IPS-15b (cell line): ENCODE measurements around the gene SIM2.
A peak's percentile ranks its signal among the peaks of the same experiment; 100 is the strongest.

Experiments
- H3K27me3 ChIP-seq: one replicate; pipeline ENCODE4 v1.6.1; 2013; ENCODE audit warnings: low read length; ENCODE audit not compliant: control insufficient read depth, insufficient read depth
- H3K36me3 ChIP-seq: one replicate; pipeline ENCODE4 v1.6.1; 2013; ENCODE audit warnings: low read length; ENCODE audit not compliant: control insufficient read depth, insufficient read depth
- H3K4me1 ChIP-seq: one replicate; pipeline ENCODE4 v1.6.1; 2013; ENCODE audit warnings: mild to moderate bottlenecking, low read length; ENCODE audit not compliant: control insufficient read depth, insufficient read depth
- H3K4me3 ChIP-seq: one replicate; pipeline ENCODE4 v1.5.1; 2013; ENCODE audit warnings: low read depth, low read length
- H3K9ac ChIP-seq: one replicate; pipeline ENCODE4 v1.6.1; 2013; ENCODE audit warnings: low read depth, mild to moderate bottlenecking, low read length
- H3K9me3 ChIP-seq: one replicate; pipeline ENCODE4 v1.6.1; 2013; ENCODE audit warnings: mild to moderate bottlenecking, low read length; ENCODE audit not compliant: control insufficient read depth, insufficient read depth

SIM2 gene

GRCh38 chr21:36690628-36691554 is 8.0 kb upstream of the SIM2 start:
- Histone ChIP-seq H3K36me3 (no peaks in the 10 kb centered on the region), H3K4me1 (no peaks in the 10 kb centered on the region), H3K9me3 (no peaks in the 10 kb centered on the region), H3K27me3 (peaks cover 79% of the 10 kb centered on the region), H3K9ac (no peak overlapping the region), H3K4me3 (no peak overlapping the region)

- Histone ChIP-seq H3K9ac (no peak overlapping the region), H3K4me1 (no peaks in the 10 kb centered on the region), H3K9me3 (no peaks in the 10 kb centered on the region), H3K36me3 (no peaks in the 10 kb centered on the region), H3K27me3 (peaks cover 86% of the 10 kb centered on the region), H3K4me3 (no peak overlapping the region)
Observed at GRCh38 chr21:36691555-36692041, 7.3 kb upstream of the SIM2 start.

- H3K9me3 ChIP-seq = no peaks in the 10 kb centered on the region
- H3K9ac ChIP-seq = no peak overlapping the region
- peak overlapping the region; percentile 37 for H3K4me3 ChIP-seq
- H3K36me3 ChIP-seq = no peaks in the 10 kb centered on the region
- H3K4me1 ChIP-seq = no peaks in the 10 kb centered on the region
- H3K27me3 ChIP-seq = peaks cover 91% of the 10 kb centered on the region
Observed at GRCh38 chr21:36692114-36692834, 6.6 kb upstream of the SIM2 start.

- Histone ChIP-seq H3K9me3 (no peaks in the 10 kb centered on the region), H3K4me3 (peak overlapping the region; percentile 37), H3K27me3 (peaks cover 97% of the 10 kb centered on the region), H3K9ac (no peak overlapping the region), H3K4me1 (no peaks in the 10 kb centered on the region), H3K36me3 (no peaks in the 10 kb centered on the region)
Observed at GRCh38 chr21:36692835-36693488, 6.0 kb upstream of the SIM2 start.

- Histone ChIP-seq H3K4me3 (peak overlapping the region; percentile 37), H3K36me3 (no peaks in the 10 kb centered on the region), H3K27me3 (peaks cover 97% of the 10 kb centered on the region), H3K9ac (no peak overlapping the region), H3K9me3 (no peaks in the 10 kb centered on the region), H3K4me1 (no peaks in the 10 kb centered on the region)
Observed at GRCh38 chr21:36693489-36694030, 5.4 kb upstream of the SIM2 start.

- peaks cover 98% of the 10 kb centered on the region for H3K27me3 ChIP-seq
Observed at GRCh38 chr21:36694031-36694515, 4.8 kb upstream of the SIM2 start.

GRCh38 chr21:36694593-36695282 is 4.2 kb upstream of the SIM2 start:
- no peak overlapping the region for H3K9ac ChIP-seq
- peaks cover 98% of the 10 kb centered on the region for H3K27me3 ChIP-seq
- peak overlapping the region; percentile 27 for H3K4me3 ChIP-seq
- H3K9me3 ChIP-seq = no peaks in the 10 kb centered on the region
- no peaks in the 10 kb centered on the region for H3K4me1 ChIP-seq
- no peaks in the 10 kb centered on the region for H3K36me3 ChIP-seq

More at GRCh38 chr21:36694031-36694515, 4.8 kb upstream of the SIM2 start:
- H3K36me3 ChIP-seq = no peaks in the 10 kb centered on the region
- no peaks in the 10 kb centered on the region for H3K9me3 ChIP-seq
- peak overlapping the region; percentile 37 for H3K4me3 ChIP-seq
- H3K4me1 ChIP-seq = no peaks in the 10 kb centered on the region
- H3K9ac ChIP-seq = no peak overlapping the region

- Histone ChIP-seq H3K4me3 (peak overlapping the region; percentile 37), H3K27me3 (peaks cover 98% of the 10 kb centered on the region), H3K9ac (no peak overlapping the region), H3K4me1 (no peaks in the 10 kb centered on the region), H3K36me3 (no peaks in the 10 kb centered on the region), H3K9me3 (no peaks in the 10 kb centered on the region)
Observed at GRCh38 chr21:36695283-36695634, 3.7 kb upstream of the SIM2 start.

GRCh38 chr21:36695671-36696389 is 3.1 kb upstream of the SIM2 start:
- Histone ChIP-seq H3K4me1 (no peaks in the 10 kb centered on the region), H3K27me3 (peaks cover 98% of the 10 kb centered on the region)

GRCh38 chr21:36696390-36697059 is 2.4 kb upstream of the SIM2 start:
- Histone ChIP-seq H3K9me3 (no peaks in the 10 kb centered on the region), H3K9ac (no peak overlapping the region), H3K4me3 (peak overlapping the region; percentile 52), H3K36me3 (no peaks in the 10 kb centered on the region), H3K4me1 (no peaks in the 10 kb centered on the region), H3K27me3 (peaks cover 98% of the 10 kb centered on the region)

More at GRCh38 chr21:36695671-36696389, 3.1 kb upstream of the SIM2 start:
- H3K4me3 ChIP-seq = peak overlapping the region; percentile 37
- no peaks in the 10 kb centered on the region for H3K9me3 ChIP-seq
- H3K36me3 ChIP-seq = no peaks in the 10 kb centered on the region
- H3K9ac ChIP-seq = no peak overlapping the region
